ENCODE data around the gene TMTC3.

The TMTC3 gene

DNA sequence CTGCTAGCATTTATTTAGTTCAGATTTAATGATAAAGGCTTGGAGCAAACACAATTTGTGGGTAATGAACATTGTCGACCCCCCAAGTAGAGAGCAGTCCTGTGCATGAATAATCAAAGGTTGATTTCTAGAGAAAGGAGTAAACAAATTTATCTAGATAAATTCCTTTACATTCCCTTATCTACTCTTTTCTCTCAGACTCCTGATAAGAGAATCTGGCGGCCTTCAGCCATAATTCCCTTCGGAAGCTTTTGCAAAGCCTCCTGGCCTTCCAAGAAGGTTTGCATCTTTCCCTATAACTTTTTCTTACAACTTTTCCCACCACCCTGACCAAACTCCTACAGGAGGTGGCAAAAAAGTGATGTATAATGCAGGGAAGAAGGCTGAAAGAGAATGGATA lies 42.1 kb downstream of the TMTC3 start:
- Histone ChIP-seq H3K27ac (no peak overlapping the region), H3K36me3 (peaks cover 18% of the 10 kb centered on the region), H3K9me3 (no peaks in the 10 kb centered on the region), H3K4me3 (ENCODE audit: low read depth in 1 of 2, low read length in 1 of 2) (no peak overlapping the region), H3K27me3 (no peaks in the 10 kb centered on the region), H3K4me1 (ENCODE audit: control insufficient read depth in 1 of 2, insufficient read depth in 1 of 2, low read depth in 1 of 2, low read length in 1 of 2) (no peaks in the 10 kb centered on the region)
- TF ChIP-seq, protein P1, sequence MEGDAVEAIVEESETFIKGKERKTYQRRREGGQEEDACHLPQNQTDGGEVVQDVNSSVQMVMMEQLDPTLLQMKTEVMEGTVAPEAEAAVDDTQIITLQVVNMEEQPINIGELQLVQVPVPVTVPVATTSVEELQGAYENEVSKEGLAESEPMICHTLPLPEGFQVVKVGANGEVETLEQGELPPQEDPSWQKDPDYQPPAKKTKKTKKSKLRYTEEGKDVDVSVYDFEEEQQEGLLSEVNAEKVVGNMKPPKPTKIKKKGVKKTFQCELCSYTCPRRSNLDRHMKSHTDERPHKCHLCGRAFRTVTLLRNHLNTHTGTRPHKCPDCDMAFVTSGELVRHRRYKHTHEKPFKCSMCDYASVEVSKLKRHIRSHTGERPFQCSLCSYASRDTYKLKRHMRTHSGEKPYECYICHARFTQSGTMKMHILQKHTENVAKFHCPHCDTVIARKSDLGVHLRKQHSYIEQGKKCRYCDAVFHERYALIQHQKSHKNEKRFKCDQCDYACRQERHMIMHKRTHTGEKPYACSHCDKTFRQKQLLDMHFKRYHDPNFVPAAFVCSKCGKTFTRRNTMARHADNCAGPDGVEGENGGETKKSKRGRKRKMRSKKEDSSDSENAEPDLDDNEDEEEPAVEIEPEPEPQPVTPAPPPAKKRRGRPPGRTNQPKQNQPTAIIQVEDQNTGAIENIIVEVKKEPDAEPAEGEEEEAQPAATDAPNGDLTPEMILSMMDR (IDR thresholded peaks at IDR 0.05): no peak

DNA sequence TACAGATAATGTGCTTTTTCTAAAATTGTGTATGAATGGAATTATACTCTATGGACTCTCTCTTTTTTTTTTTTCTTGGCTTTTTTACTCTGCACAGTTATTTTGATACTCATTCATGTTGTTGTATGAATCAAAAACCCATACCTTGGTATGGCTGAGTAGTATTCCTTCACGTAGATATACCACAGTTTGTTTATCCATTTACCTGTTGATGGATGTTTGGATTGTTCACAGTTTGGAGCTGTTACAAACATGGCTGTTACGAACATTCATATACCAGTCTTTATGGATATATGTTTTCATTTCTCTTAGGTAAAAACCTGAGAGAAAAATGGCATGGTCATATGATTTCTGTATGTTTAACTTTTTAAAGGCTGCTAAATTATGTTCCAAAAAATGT lies 43.2 kb downstream of the TMTC3 start:
- Histone ChIP-seq H3K4me3 (ENCODE audit: low read depth in 1 of 2, low read length in 1 of 2) (no peak overlapping the region), H3K4me1 (ENCODE audit: control insufficient read depth in 1 of 2, insufficient read depth in 1 of 2, low read depth in 1 of 2, low read length in 1 of 2) (no peaks in the 10 kb centered on the region), H3K36me3 (peaks cover 9% of the 10 kb centered on the region), H3K9me3 (no peaks in the 10 kb centered on the region), H3K27ac (no peak overlapping the region), H3K27me3 (no peaks in the 10 kb centered on the region)
- TF ChIP-seq, protein P1 (IDR thresholded peaks at IDR 0.05): no peak

DNA sequence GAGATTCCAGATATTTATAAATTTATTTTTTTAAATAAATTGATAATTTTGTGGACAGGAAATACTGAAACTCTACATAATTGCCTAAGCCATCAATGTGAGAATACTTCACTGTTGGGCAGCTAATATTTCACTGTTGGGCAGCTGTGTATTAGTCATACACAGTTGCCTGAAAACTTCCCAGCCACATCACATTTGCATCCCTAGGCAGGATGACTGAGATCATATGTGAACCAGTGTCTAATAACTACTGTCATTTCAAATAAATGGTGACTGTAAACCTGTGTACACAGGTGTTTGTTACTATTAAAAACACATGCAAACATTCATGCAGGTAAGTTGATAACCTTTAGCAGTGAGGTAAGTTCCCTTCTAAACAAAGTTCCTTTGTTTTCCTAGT lies 43.9 kb downstream of the TMTC3 start:
- no peak overlapping the region for H3K27ac ChIP-seq
- no peak overlapping the region for H3K4me3 ChIP-seq (ENCODE audit: low read depth in 1 of 2, low read length in 1 of 2)
- H3K4me1 ChIP-seq (ENCODE audit: control insufficient read depth in 1 of 2, insufficient read depth in 1 of 2, low read depth in 1 of 2, low read length in 1 of 2): no peaks in the 10 kb centered on the region
- TF ChIP-seq, protein P1 (IDR thresholded peaks at IDR 0.05): no peak
- no peaks in the 10 kb centered on the region for H3K9me3 ChIP-seq
- H3K36me3 ChIP-seq: peaks cover 3% of the 10 kb centered on the region
- H3K27me3 ChIP-seq: no peaks in the 10 kb centered on the region

DNA sequence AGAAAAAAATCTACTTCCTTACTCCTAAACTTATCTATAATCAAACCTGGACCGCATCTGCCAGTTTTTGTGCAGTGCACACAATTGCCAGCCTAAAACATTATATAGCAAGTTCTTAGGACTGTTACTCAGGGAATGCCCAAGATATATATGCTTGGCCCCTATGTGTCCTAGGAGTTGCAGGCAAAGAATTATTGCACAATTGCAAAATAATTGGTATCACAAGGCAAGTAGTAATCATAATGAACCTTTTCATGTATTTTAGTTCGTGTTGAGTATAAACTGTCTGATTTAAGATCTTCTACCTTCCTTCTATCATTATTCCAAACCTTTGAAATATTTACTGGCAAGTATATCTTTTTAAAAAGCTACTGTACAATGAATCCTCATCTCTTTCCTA lies 45.5 kb downstream of the TMTC3 start:
- H3K4me1 ChIP-seq (ENCODE audit: control insufficient read depth in 1 of 2, insufficient read depth in 1 of 2, low read depth in 1 of 2, low read length in 1 of 2): no peaks in the 10 kb centered on the region
- H3K27ac ChIP-seq: no peak overlapping the region
- H3K36me3 ChIP-seq: peaks cover 5% of the 10 kb centered on the region
- TF ChIP-seq, protein P1 (IDR thresholded peaks at IDR 0.05): no peak
- no peaks in the 10 kb centered on the region for H3K27me3 ChIP-seq
- no peak overlapping the region for H3K4me3 ChIP-seq (ENCODE audit: low read depth in 1 of 2, low read length in 1 of 2)
- H3K9me3 ChIP-seq: no peaks in the 10 kb centered on the region

DNA sequence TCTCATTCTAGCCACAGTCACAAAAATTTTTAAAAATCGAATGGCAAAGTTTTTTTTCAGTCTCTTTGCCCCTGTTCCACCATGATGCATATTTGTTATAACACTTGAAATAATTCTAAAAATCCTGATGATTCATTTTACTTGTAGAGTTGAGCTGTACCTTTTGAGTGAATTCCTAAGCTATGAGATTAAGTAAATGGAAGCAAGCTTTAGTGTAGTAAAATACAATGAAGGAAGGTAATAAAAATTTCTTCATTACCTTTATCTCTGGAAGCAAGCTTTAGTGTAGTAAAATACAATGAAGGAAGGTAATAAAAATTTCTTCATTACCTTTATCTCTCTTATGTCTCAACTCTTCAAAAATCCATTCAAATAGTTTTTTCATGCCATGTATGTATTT lies 46.1 kb downstream of the TMTC3 start:
- Histone ChIP-seq H3K4me3 (ENCODE audit: low read depth in 1 of 2, low read length in 1 of 2) (no peak overlapping the region), H3K4me1 (ENCODE audit: control insufficient read depth in 1 of 2, insufficient read depth in 1 of 2, low read depth in 1 of 2, low read length in 1 of 2) (no peaks in the 10 kb centered on the region), H3K9me3 (no peaks in the 10 kb centered on the region), H3K27me3 (no peaks in the 10 kb centered on the region), H3K27ac (no peak overlapping the region), H3K36me3 (peaks cover 9% of the 10 kb centered on the region)
- TF ChIP-seq, protein P1 (IDR thresholded peaks at IDR 0.05): no peak

DNA sequence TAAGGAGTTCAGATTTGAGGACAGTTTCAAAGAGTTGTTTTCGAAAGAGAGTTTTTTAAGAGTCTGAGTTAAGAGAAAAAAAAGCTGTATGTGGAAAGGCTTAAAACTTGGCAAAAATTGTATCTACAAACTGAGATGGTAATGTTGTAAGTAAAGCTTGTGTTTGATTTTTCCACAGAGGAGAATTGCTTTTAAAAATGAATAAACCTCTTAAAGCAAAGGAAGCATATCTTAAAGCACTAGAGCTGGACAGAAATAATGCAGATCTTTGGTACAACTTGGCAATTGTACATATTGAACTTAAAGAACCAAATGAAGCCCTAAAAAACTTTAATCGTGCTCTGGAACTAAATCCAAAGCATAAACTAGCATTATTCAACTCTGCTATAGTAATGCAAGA lies 50.3 kb downstream of the TMTC3 start:
- peaks cover 18% of the 10 kb centered on the region for H3K36me3 ChIP-seq
- no peaks in the 10 kb centered on the region for H3K4me1 ChIP-seq (ENCODE audit: control insufficient read depth in 1 of 2, insufficient read depth in 1 of 2, low read depth in 1 of 2, low read length in 1 of 2)
- no peaks in the 10 kb centered on the region for H3K9me3 ChIP-seq

More for the DNA sequence above, 50.3 kb downstream of the TMTC3 start:
- TF ChIP-seq, protein P1 (IDR thresholded peaks at IDR 0.05): no peak
- Histone ChIP-seq H3K27me3 (no peaks in the 10 kb centered on the region), H3K27ac (no peak overlapping the region), H3K4me3 (ENCODE audit: low read depth in 1 of 2, low read length in 1 of 2) (no peak overlapping the region)

Measured in neutrophil (primary cell).